KG1 (cell line): ENCODE data around the gene HAPLN3.

Source experiments
- DNase-seq: peaks from one replicate; lab custom pipeline; 2025; lab: John Stamatoyannopoulos, UW

The HAPLN3 gene

GRCh38 chr15:88830016-88830415 is 65.3 kb downstream of the HAPLN3 start:
- no peak for DNase-seq

DNA sequence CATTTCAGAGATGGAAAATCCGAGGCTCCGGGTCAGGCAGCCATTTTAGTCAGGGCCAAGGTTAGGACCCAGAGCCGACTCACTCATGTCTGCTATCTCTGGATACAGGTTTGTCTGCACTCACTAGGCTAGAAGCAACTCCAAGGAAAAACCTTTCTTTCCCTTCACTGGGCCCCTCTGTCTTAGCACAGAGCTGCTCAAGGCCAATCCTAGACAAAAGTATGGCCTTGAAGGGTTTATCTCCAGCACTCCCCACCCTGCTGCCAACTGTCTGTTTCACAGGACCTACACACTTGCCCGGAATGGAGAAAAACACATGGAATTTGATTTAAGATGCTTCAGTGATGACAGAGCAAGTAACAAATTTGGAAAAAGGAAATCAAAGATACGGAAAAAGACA is 66.6 kb downstream of the HAPLN3 start:
- DNase-seq = no peak
